ENCODE data around the gene ELF5.

- TF ChIP-seq CTCF (IDR thresholded peaks at IDR 0.05; ENCODE audit: borderline replicate concordance, extremely low read depth, low read length, poor library complexity, severe bottlenecking) (no peak), EZH2 (IDR thresholded peaks at IDR 0.05; ENCODE audit: borderline replicate concordance, low read depth, low read length, severe bottlenecking) (no peak)
Measured at GRCh38 chr11:34446386-34446785, 67.2 kb downstream of the ELF5 start.
